Lung microvascular endothelial cell (primary cell): ENCODE data around the gene GRB10. TPM values are rescaled to one million over a fixed set of nuclear protein-coding genes. Genes with fewer than 3 reads are reported as not detected.
A peak's percentile ranks its signal among the peaks of the same experiment; 100 is the strongest.

Experiments used
- DNase-seq, 2 donors: peaks; one replicate each; pipeline versions ENCODE4 v3.0.0 to v3.0.0-alpha.2; 2010; ENCODE audit warnings: low read depth in 2 of 2
- total RNA-seq: library from RNA; depleted of rRNA; stranded (reverse); fragments of >200 nt; gene quantifications from 2 replicates; pipeline ENCODE4 v1.2.1, GENCODE V29; 2014

GRB10 gene
- total RNA-seq, 1 donor from 2014 or later, result 59.9 TPM

DNA sequence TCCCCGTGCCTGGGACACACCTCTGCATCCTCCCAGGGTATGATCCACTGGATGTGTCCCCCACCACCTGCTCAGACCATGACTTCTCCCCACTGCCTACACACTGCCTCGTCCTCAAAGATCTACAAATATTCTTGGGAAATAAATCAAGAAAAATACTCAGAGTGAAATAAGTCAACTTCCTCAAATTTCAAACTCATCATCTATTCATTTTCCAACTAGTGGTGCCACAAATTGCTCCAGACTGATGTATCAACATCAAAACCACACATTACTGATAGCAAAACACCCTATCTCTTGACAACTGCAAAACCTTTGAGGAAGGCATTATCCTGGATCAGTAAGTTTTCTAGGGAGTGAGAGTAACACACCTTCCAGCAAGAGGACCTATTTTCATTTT, 87.7 kb downstream of the GRB10 start:
- no peak for DNase-seq

DNA sequence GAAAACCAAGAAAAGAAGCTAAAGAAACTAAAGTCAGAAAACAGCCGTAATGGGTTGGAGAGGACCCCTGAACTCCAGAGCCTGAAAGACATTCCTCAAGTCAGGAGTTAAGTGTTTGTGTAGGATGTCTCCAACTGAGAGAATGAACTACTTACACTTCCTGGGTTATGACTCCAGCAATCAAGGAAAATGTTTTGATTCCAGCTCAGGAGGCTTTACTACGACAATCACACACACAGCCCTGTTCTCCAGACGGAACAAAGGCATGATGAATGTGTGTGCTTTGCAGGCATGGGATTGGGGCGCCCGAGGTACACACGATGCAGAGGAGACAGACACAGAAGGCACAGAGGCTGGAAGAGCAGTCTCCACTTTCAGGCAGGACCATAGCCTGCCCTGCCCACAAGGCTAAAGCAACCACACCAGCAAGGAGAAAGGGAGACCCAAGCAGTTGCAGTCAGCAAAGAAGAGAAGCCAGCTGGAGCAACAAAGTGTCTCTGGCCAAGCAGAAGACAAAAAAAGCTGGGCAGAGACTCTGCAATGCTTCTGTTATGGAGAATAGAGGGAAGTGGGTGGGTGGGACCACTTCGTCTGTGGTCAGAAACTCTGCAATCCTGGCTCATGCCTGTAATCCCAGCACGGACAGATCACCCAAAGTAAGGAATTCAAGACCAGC, 89.1 kb downstream of the GRB10 start:
- DNase-seq, result peak in 1 of 2 donors; percentile 59

- DNase-seq, result no peak
Measured at GRCh38 chr7:50690541-50691011, 92.1 kb downstream of the GRB10 start.

DNA sequence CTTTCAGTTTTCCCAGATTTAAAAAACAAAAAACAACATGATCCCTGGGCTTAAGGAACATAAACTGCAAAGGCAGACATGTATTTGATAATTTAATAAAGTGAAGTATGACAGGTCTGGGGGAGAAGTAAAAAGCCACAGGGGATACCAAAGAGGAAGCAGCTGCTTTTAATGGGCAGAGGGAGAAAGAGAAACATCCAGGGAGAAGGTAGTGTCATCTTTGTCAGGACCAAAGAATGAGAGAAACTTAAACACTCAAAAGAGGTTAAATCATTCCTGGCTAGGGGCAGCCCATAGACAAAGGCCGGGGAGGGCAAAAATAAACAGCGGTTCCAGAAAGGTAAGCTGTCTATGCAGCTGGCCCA, 94.5 kb downstream of the GRB10 start:
- DNase-seq, result no peak

DNA sequence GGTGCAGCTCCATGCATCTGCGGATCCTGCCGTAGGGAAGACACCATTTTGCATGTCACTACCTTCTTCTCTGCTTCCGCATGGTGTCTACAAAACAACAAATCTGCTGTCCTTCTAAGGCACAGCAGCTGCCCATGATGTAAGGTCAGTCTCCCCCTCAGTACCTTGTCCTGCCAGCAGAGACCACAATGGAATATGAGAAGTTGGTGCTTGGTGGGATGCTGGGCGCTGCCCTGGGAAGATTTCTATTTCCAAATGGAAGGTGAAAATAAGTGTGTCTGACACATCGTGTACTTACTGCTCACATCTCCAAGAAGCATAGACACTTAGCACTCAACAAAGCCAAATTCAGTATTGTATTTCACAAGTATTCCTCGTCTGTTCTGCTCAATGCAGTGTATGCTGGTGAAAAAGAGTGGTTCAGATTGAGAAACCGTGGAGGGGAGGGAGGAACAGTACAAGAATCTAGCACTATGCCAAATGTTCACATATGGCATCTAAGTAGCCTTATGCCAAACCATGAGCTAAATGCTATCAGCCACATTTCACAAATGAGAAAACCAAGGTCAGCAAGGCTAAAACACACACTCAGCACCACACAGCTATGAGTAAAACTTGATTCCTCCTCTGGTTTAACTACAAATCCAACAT, 95.0 kb downstream of the GRB10 start:
- DNase-seq, result no peak

DNA sequence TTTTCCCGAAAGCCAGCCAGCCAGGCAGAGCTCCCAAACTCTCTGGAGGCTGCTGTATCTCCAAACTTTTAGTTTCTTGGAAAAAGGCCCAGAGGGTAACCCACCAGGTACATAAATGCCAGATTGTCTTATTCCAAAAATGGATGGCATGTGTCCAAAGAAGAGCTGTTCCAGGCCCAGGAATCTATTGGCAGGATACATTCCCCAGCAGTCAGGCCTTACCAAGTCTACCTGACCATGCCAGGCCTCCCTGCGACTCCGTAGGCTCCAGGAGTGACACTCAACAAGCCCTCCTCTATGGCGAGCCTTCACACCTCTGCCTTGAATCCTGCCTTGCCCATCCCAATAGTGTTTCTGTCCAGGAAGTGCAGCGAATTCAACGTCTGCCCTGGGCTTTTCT, 95.6 kb downstream of the GRB10 start:
- DNase-seq, result no peak

GRCh38 chr7:50685135-50686065, 97.3 kb downstream of the GRB10 start:
- no peak for DNase-seq

- no peak for DNase-seq
Measured at GRCh38 chr7:50684713-50685075, 98.0 kb downstream of the GRB10 start.

DNA sequence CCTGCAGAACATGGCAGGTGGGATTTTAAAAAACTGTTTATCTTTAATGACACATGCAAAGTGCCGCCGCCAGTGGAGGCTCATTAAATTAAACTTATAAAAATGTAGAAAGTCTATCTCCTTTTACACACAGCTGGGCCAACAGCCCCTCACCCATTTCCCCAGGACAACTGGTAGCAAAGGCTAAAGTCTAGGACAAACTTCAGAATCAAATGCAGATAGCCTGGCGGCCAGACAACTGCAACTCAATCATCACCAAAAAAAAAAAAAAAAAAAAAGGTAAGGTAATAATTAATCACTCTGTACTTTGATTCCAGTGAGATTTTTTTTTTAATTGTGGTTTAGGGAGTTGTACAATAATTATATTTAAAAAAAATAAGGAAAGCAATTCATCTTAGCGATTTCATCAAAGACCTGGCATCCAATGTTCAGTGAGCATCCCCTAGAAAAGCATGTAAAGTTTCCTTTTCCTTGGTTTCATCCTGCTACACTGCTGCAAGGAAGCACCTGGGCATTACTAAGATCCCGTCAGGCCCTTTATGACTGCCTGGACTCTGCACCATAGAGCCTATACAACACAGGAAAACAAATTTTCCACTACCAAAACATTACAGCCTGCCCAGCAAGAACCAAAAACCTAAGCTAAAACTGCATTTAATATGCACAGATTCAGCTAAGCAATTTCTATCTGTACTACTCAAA, 98.5 kb downstream of the GRB10 start:
- DNase-seq, result peak; percentile 34 to 90

DNA sequence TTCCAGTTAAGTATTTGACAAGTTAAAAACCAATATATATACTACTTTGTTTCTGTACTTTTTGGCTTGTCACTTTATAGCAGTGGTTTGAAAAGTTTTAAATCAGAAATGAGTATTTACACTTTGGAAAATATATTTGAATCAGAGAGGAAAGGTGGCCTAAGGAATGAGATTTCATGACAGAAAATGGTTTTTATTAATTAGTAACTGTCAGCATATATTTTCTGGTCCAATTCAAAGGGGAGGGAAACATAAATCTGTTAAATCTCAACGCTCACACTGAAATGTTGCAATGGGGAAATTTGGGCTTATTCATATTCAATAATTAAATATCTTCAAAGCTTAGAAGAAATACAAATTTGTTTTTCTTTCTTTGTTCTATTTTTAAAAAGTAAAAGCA, 100.1 kb downstream of the GRB10 start:
- no peak for DNase-seq

DNA sequence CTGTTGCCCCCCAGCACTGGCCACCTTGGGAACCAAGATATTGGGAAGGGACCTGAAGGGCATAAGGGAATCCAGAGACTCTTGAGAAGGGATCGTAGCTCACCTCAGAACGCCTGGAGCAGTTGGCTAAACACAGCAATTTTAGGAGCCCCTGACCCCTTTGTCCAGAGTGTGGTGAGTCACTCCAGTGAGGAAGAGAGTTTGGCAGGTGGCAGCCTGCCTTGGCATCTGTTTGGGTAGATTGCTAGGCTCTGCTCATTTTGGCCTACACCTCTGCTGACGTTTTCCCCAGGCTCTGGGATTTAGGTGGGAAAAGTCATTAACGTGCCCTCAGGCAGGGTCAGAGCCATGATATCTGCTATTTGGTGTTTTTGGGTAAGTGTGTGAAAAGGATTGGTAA, 100.6 kb downstream of the GRB10 start:
- peak; percentile 31 to 53 for DNase-seq

GRCh38 chr7:50681432-50682045, 101.2 kb downstream of the GRB10 start:
- DNase-seq, result no peak

DNA sequence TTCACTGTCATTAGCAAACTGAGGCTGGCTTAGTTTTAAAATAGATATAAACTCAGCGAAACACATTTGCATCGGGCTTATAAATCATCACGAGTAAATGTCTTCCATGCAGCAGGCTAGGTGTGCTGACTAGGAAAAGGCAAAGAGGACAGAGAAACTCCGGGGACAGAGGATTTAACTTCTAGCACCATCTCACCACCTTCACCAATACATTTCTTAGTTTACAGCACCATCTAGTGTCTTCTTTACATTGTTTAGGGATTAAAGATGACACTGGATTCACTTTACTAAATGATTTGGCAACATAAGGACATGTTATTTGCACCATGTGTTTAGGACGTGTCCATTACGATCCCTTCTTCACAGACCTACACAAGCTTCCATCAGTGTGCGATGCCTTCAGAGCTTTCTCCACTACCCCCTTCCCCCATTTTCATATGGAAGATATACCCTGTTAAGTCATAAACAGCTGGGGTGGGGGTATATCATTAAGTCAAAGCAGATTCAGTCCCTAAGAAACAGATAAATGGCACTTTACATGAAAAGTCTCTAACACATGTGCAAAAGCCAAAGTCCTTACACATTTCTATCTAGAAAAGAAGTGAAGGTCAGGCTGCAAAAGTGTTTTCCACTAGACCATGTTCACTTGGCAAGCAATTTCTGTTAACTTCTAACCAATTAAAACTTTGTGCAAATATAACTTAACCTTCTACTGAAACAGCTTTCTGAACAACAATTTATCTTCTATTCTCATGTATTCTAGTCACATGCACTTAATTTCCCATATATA, 103.3 kb downstream of the GRB10 start:
- DNase-seq, result peak; percentile 50 to 72

DNA sequence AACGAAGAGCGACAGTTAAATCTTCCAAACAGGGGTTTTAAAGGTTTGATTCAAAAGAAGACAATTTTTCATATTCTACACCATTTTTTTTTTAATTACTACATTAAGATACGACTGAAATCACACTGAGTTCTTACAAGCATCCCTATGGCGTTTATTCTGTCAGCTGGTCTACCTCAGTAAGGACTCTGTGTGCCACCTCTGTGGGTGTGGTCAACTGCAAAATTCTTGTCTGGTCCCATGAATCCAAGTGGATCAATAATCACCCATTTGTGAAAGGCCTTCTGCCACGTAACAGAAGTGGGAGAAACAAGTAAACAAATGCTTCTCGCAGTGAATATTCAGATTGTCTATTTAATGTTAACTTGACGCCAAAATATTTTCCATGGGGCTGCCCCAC, 104.1 kb downstream of the GRB10 start:
- DNase-seq, result no peak

GRCh38 chr7:50677638-50677996, 105.1 kb downstream of the GRB10 start:
- no peak for DNase-seq

DNA sequence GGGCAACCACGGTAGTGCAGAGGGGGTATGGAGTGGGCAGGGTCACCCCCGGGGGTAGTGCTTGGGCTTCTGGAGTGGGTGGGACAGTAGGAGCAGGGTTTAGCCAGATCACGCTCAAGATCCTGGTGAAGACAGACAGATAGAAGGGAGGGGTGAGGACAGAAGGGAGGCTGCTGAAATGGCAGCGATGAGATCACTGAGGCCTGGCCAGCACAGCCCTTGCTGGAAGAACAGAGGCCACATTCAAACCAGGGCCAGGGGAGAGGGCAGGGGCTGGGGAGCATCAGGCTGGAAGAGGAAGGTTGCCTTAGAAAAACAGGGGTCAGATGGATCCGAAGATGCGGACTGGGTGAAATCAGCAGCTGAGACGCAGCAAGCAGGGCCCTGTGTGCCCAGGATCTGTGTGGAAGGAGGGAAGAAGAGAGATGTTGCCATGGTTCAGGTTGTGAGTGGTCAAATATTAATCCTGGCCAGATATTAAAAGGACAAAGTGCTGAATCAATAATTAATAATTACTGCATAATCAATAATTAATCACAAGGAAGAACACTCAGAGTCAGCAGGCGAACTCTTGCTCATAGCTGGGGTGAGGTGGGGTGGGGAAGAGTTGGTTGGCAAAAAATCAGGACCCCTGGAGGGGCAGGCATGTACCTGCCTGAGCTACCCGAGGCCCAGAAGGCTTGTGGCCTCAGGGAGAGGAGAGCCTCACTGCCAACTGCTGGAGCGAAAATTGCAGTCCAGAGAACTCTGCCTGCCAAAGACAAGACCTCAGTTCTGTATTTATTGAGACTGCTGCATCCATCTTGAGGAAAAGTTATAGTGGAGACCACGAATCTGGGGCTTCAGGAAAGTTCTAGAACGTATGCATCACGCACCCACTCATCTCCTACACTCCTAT, 105.7 kb downstream of the GRB10 start:
- no peak for DNase-seq

- DNase-seq, result no peak
Measured at GRCh38 chr7:50676079-50676478, 106.6 kb downstream of the GRB10 start.

DNA sequence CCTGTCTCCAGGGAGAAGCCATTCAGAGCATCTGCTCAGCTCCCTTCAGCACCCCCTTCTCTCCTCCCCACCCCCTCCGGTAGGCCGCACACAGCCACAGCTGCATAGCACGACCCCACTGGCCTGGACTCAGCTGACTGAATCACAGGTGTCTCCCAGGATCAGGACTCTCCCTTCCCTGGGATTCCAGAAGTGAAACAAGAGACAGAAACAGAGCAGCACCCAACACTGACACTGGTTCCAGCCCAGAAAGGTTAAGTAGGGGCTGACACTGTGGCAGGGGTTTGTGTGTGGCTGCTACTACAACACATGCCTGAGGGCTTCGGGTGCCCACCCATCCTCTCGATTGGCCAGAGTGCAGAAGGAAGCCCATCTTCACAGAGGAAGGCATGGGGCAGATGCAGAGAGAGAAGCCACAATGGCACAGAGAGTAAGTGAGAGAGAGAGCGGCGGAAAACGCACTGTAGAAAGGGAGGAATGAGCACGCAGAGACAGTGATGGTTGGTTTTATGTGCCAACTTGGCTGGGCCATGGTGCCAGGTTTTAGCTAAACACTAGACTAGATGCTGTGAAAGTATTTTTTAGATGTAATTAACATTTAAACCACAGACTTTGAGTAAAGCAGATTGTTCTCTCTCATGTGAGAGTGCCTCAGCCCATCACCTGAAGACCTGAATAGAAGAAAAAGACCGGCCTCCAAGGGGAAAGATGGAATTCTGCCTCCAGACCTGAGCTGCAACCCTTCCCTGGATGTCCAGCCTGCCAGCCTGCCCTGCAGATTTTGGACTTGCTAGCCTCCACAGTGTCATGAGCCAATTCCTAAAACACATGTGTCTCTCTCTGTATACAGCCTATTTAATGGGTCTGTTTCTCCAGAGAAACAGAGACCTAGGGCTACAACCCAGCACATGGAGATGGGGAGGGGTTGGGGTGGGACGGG, 107.5 kb downstream of the GRB10 start:
- DNase-seq, result no peak
